ENCODE measurements around the gene NACC1.

NACC1 gene

DNA sequence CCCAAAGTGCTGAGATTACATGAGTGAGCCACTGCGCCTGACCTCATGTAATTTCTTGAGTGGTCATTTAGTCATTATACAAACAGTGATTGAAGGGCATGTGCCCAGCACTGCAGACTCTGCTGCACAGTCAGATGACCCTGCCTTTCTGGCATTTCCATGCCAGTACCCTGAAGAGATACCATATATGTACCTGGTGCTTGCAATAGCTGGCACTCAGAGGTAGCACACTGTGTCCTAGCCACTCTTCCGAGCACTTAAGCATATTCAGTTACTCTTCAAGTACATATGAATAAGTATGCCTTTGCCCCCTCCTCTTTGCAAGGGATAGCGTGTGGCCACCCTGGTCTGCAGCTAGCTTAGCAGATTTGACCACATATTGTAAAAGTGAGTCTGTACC is 16.6 kb downstream of the NACC1 start:
- H3K9me3 ChIP-seq (replicated peaks; ENCODE audit: insufficient read depth, low read length) = no peaks in the 10 kb centered on the region
- H3K4me3 ChIP-seq (ENCODE audit: low read length) = no peak overlapping the region
- TF ChIP-seq EZH2phosphoT487 (IDR thresholded peaks at IDR 0.05; ENCODE audit: low read length) = no peak
- no peak for TF ChIP-seq EZH2 (optimal IDR thresholded peaks at IDR 0.05; ENCODE audit: low read depth, low read length)
- TF ChIP-seq, protein P1, sequence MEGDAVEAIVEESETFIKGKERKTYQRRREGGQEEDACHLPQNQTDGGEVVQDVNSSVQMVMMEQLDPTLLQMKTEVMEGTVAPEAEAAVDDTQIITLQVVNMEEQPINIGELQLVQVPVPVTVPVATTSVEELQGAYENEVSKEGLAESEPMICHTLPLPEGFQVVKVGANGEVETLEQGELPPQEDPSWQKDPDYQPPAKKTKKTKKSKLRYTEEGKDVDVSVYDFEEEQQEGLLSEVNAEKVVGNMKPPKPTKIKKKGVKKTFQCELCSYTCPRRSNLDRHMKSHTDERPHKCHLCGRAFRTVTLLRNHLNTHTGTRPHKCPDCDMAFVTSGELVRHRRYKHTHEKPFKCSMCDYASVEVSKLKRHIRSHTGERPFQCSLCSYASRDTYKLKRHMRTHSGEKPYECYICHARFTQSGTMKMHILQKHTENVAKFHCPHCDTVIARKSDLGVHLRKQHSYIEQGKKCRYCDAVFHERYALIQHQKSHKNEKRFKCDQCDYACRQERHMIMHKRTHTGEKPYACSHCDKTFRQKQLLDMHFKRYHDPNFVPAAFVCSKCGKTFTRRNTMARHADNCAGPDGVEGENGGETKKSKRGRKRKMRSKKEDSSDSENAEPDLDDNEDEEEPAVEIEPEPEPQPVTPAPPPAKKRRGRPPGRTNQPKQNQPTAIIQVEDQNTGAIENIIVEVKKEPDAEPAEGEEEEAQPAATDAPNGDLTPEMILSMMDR (IDR thresholded peaks at IDR 0.05; ENCODE audit: low read length) = no peak
- no peak for DNase-seq
- H3K27me3 ChIP-seq (replicated peaks; ENCODE audit: insufficient read depth, low read length) = no peaks in the 10 kb centered on the region
- 0 out of 2 replicates have a peak, but pooled peaks cover 7% of the 10 kb centered on the region for H3K36me3 ChIP-seq (replicated peaks; ENCODE audit: insufficient read depth, low read length)
- no peaks in the 10 kb centered on the region for H3K9me2 ChIP-seq (replicated peaks; ENCODE audit: insufficient read depth, low read length)
- H3K4me1 ChIP-seq (ENCODE audit: low read length) = no peaks in the 10 kb centered on the region
- no peak overlapping the region for H3K27ac ChIP-seq (ENCODE audit: low read length)
- H2AFZ ChIP-seq (ENCODE audit: low read length) = no peak overlapping the region
- peaks cover 37% of the 10 kb centered on the region for H3K79me2 ChIP-seq (ENCODE audit: low read length)
- no peak overlapping the region for H3K9ac ChIP-seq (ENCODE audit: low read length)
- no peak overlapping the region for H3K4me2 ChIP-seq (ENCODE audit: low read depth, low read length)
- no peaks in the 10 kb centered on the region for H4K20me1 ChIP-seq (ENCODE audit: insufficient read depth, low read length)
- no peaks in the 10 kb centered on the region for H3F3A ChIP-seq (ENCODE audit: insufficient read depth, low read length)

- Histone ChIP-seq H3K9ac (ENCODE audit: low read length) (no peak overlapping the region), H3K36me3 (replicated peaks; ENCODE audit: insufficient read depth, low read length) (0 out of 2 replicates have a peak, but pooled peaks cover 7% of the 10 kb centered on the region), H3K27ac (ENCODE audit: low read length) (no peak overlapping the region), H3K79me2 (ENCODE audit: low read length) (peaks cover 30% of the 10 kb centered on the region), H3K27me3 (replicated peaks; ENCODE audit: insufficient read depth, low read length) (no peaks in the 10 kb centered on the region), H3K4me1 (ENCODE audit: low read length) (no peaks in the 10 kb centered on the region), H3K9me2 (replicated peaks; ENCODE audit: insufficient read depth, low read length) (no peaks in the 10 kb centered on the region), H3F3A (ENCODE audit: insufficient read depth, low read length) (no peaks in the 10 kb centered on the region), H3K4me2 (ENCODE audit: low read depth, low read length) (no peak overlapping the region), H3K9me3 (replicated peaks; ENCODE audit: insufficient read depth, low read length) (no peaks in the 10 kb centered on the region), H2AFZ (ENCODE audit: low read length) (no peak overlapping the region), H3K4me3 (ENCODE audit: low read length) (no peak overlapping the region), H4K20me1 (ENCODE audit: insufficient read depth, low read length) (no peaks in the 10 kb centered on the region)
- TF ChIP-seq, protein P1 (IDR thresholded peaks at IDR 0.05; ENCODE audit: low read length) = no peak
- no peak for DNase-seq
Observed at GRCh38 chr19:13135068-13136062, 17.3 kb downstream of the NACC1 start.

DNA sequence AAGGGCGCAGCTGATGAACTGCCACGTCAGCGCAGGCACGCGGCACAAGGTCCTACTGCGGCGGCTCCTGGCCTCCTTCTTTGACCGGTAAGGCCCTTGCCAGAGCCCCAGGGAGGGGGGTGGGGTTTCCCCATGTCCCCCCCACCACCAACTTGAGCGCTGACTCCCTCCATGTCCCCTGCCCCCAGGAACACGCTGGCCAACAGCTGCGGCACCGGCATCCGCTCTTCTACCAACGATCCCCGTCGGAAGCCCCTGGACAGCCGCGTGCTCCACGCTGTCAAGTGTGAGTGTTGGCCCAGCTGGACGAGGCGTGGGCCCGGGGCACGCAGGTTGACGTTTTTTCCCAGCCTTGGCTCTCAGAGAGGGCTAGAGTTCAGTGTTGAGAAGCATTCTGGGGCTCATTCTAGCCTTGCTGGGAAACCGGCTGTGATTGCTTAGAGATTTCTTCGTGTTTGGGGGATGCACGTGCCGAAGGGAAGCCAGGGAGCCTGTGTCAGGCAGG is 19.3 kb downstream of the NACC1 start:
- Histone ChIP-seq H4K20me1 (ENCODE audit: insufficient read depth, low read length) (no peaks in the 10 kb centered on the region), H3K9ac (ENCODE audit: low read length) (no peak overlapping the region), H3K4me3 (ENCODE audit: low read length) (no peak overlapping the region), H3K4me1 (ENCODE audit: low read length) (no peaks in the 10 kb centered on the region), H3K36me3 (replicated peaks; ENCODE audit: insufficient read depth, low read length) (0 out of 2 replicates have a peak, but pooled peaks cover 7% of the 10 kb centered on the region), H3K27me3 (replicated peaks; ENCODE audit: insufficient read depth, low read length) (no peaks in the 10 kb centered on the region), H3F3A (ENCODE audit: insufficient read depth, low read length) (no peaks in the 10 kb centered on the region), H3K9me2 (replicated peaks; ENCODE audit: insufficient read depth, low read length) (no peaks in the 10 kb centered on the region), H3K27ac (ENCODE audit: low read length) (no peak overlapping the region), H2AFZ (ENCODE audit: low read length) (no peak overlapping the region), H3K9me3 (replicated peaks; ENCODE audit: insufficient read depth, low read length) (no peaks in the 10 kb centered on the region), H3K4me2 (ENCODE audit: low read depth, low read length) (no peak overlapping the region), H3K79me2 (ENCODE audit: low read length) (peaks cover 20% of the 10 kb centered on the region)
- DNase-seq = no peak
- TF ChIP-seq, protein P1 (IDR thresholded peaks at IDR 0.05; ENCODE audit: low read length) = no peak
- TF ChIP-seq EZH2 (optimal IDR thresholded peaks at IDR 0.05; ENCODE audit: low read depth, low read length) (no peak), EZH2phosphoT487 (IDR thresholded peaks at IDR 0.05; ENCODE audit: low read length) (no peak)

Measured in MM.1S (cell line).